K562 (cell line): Measurements from ENCODE around the gene FAM187B. TPM values are rescaled to one million over a fixed set of nuclear protein-coding genes. Genes with fewer than 3 reads are reported as not detected.

Source experiments
- BACH1 ChIP-seq: fragments of 200-800 bp; sonication (Bioruptor generic); IDR thresholded peaks from 2 replicates; pipeline ENCODE4 v1.6.1; 2016; ENCODE audit warnings: missing genetic modification characterization, missing compliant biosample characterization
- BCLAF1 ChIP-seq, 2 experiments: fragments of 450-650 bp in 1 of 2; IDR thresholded peaks; 2 replicates each; pipeline ENCODE4 v1.6.1; 2011 to 2017; ENCODE audit warnings: low read depth in 2 of 2, antibody characterized with exemption in 1 of 2, borderline replicate concordance in 1 of 2, low read length in 1 of 2, mild to moderate bottlenecking in 1 of 2, mixed read lengths in 1 of 2; ENCODE audit not compliant: control insufficient read depth in 1 of 2
- CAMTA2 ChIP-seq: fragments of 250-450 bp; sonication (Bioruptor Pico); conservative IDR thresholded peaks from 2 replicates; pipeline ENCODE4 v1.5.1; 2022
- CHCHD3 ChIP-seq: fragments of 250-450 bp; sonication (Bioruptor Pico); IDR thresholded peaks from 2 replicates; pipeline ENCODE4 v2.1.2; 2022; ENCODE audit warnings: mild to moderate bottlenecking
- GTF2F1 ChIP-seq: IDR thresholded peaks from 2 replicates; pipeline ENCODE4 v1.6.1; 2011; ENCODE audit warnings: low read depth, low read length, improper control_type of control experiment
- HNRNPL ChIP-seq: fragments of 200-400 bp; formaldehyde crosslinking; IDR thresholded peaks from 2 replicates; pipeline ENCODE4 v1.6.1; 2017; ENCODE audit warnings: low read depth, mild to moderate bottlenecking, low read length
- NFIC ChIP-seq: fragments of 450-650 bp; IDR thresholded peaks from 2 replicates; pipeline ENCODE4 v1.6.1; 2017; ENCODE audit warnings: mild to moderate bottlenecking, inconsistent platforms
- REST ChIP-seq, 2 experiments: fragments of 450-650 bp; formaldehyde crosslinking in 1 of 2; IDR thresholded peaks; 2 replicates each; pipeline versions ENCODE4 v1.4.0 to v1.6.1; 2014 to 2020; ENCODE audit warnings: mild to moderate bottlenecking in 2 of 2, borderline replicate concordance in 1 of 2, low read depth in 1 of 2
- USF2 ChIP-seq: sonication (generic); formaldehyde crosslinking; IDR thresholded peaks from 2 replicates; pipeline ENCODE4 v1.5.0; 2020; ENCODE audit warnings: missing genetic modification reagents
- YBX1 ChIP-seq: fragments of 450-650 bp; IDR thresholded peaks from 2 replicates; pipeline ENCODE4 v1.7.1; 2016; ENCODE audit warnings: mild to moderate bottlenecking
- ZNF280B ChIP-seq: fragments of 250-450 bp; sonication (Bioruptor Pico); IDR thresholded peaks from 2 replicates; pipeline ENCODE4 v1.5.1; 2021; ENCODE audit warnings: mild to moderate bottlenecking
- polyA plus RNA-seq, 8 experiments: library from polyadenylated mRNA; depleted of rRNA in 4 of 8; stranded (reverse) in 5 of 8; unstranded in 3 of 8; fragments of >200 nt; fragmentation: Nextera tagmentation in 2 of 8; fragmentation: Illumina TruSeq in 1 of 8; extraction: Ambion mirVana in 2 of 8; extraction: Trizol in 1 of 8; gene quantifications; 2 replicates each; pipeline versions ENCODE4 v1.2.1 to v1.2.3, GENCODE V29; 2011 to 2014; ENCODE audit warnings: inconsistent platforms in 1 of 8, missing spikeins in 1 of 8
- total RNA-seq, 7 experiments: library from RNA; depleted of rRNA in 6 of 7; stranded (reverse); fragments of >200 nt in 6 of 7; fragmentation: Illumina TruSeq in 2 of 7; extraction: Trizol in 2 of 7; gene quantifications; 2 replicates each; pipeline versions ENCODE4 v1.2.1 to v1.2.3, GENCODE V29; 2011 to 2021; ENCODE audit warnings: low replicate concordance in 1 of 7

Gene FAM187B
- total and polyA plus RNA-seq, 9 of the 15 experiments (the other 6 are each of a cell fraction or from before 2014, with no cell fraction given), result 0.04 to 0.09 TPM; not detected in 7

- no peak for TF ChIP-seq BCLAF1 (IDR thresholded peaks at IDR 0.05; ENCODE audit: borderline replicate concordance in 1 of 2, control insufficient read depth in 1 of 2, low read depth in 2 of 2, low read length in 1 of 2)
- TF ChIP-seq REST (IDR thresholded peaks at IDR 0.05; ENCODE audit: borderline replicate concordance), result peak; percentile 38; the same call in 1 of the 2 replicates
- no peak for TF ChIP-seq REST (CRISPR knock-in tag; IDR thresholded peaks at IDR 0.05; ENCODE audit: low read depth)
- peak; percentile 21; the same call in 1 of the 2 replicates for TF ChIP-seq USF2 (CRISPR knock-in tag)
- no peak for TF ChIP-seq GTF2F1
- TF ChIP-seq YBX1, result no peak
- 0 out of 2 replicates have a peak, but pooled peaks have one; percentile 20 for TF ChIP-seq NFIC
- no peak for TF ChIP-seq BACH1 (tag)
- TF ChIP-seq CHCHD3 (CRISPR knock-in tag), result no peak
- no peak for TF ChIP-seq ZNF280B
- TF ChIP-seq HNRNPL, result no peak
- TF ChIP-seq CAMTA2, result no peak
Observed at GRCh38 chr19:35216833-35217648, 11.5 kb downstream of the FAM187B start (continued).
